Keratinocyte (primary cell): ENCODE measurements around the gene ADAM30. TPM values are rescaled to one million over a fixed set of nuclear protein-coding genes. Genes with fewer than 3 reads are reported as not detected.

Experiments used
- DNase-seq: peaks from one replicate; pipeline ENCODE4 v3.0.0-alpha.2; 2011; ENCODE audit warnings: low read depth, missing footprints, low spot score
- FAIRE-seq: peaks from 2 replicates; lab custom pipeline; 2011; peaks lifted over from hg19 to GRCh38; lab: Jason Lieb, UNC
- H2AFZ ChIP-seq: 2 replicates; pipeline ENCODE4 v1.6.0; 2012; ENCODE audit warnings: low read length, control low read depth, inconsistent platforms; ENCODE audit not compliant: control insufficient read depth
- H3K27ac ChIP-seq: 2 replicates; pipeline ENCODE4 v1.5.1; 2011; ENCODE audit warnings: low read length; ENCODE audit not compliant: control insufficient read depth, insufficient read depth
- H3K27me3 ChIP-seq: 3 replicates; pipeline ENCODE4 v1.6.0; 2011; ENCODE audit warnings: low read length; ENCODE audit not compliant: control insufficient read depth, insufficient read depth; ENCODE audit errors: extremely low read depth
- H3K36me3 ChIP-seq, 2 experiments: 2 replicates in 1 of 2; 3 replicates in 1 of 2; pipeline ENCODE4 v1.5.1; 2011; ENCODE audit warnings: low read length in 2 of 2, mild to moderate bottlenecking in 1 of 2; ENCODE audit not compliant: control insufficient read depth in 2 of 2, insufficient read depth in 2 of 2; ENCODE audit errors: extremely low read depth in 1 of 2
- H3K4me1 ChIP-seq: 3 replicates; pipeline ENCODE4 v1.5.1; 2011; ENCODE audit warnings: low read length; ENCODE audit not compliant: control insufficient read depth, insufficient read depth; ENCODE audit errors: extremely low read depth
- H3K4me2 ChIP-seq: 3 replicates; pipeline ENCODE4 v1.6.0; 2011; ENCODE audit warnings: low read depth, low read length; ENCODE audit not compliant: control insufficient read depth, insufficient read depth; ENCODE audit errors: extremely low read depth
- H3K4me3 ChIP-seq, 3 experiments: fragments of 200-600 bp in 1 of 3; sonication (generic) in 1 of 3; 2 replicates in 2 of 3; 3 replicates in 1 of 3; pipeline ENCODE4 v1.5.1; 2011 to 2016; ENCODE audit warnings: low read length in 3 of 3, mild to moderate bottlenecking in 3 of 3, control low read depth in 2 of 3, inconsistent platforms in 1 of 3, low read depth in 1 of 3, mixed read lengths in 1 of 3, mixed run types in 1 of 3, moderate library complexity in 1 of 3; ENCODE audit not compliant: control insufficient read depth in 2 of 3, insufficient read depth in 2 of 3; ENCODE audit errors: extremely low read depth in 1 of 3
- H3K79me2 ChIP-seq: 2 replicates; pipeline ENCODE4 v1.6.0; 2012; ENCODE audit warnings: low read length; ENCODE audit not compliant: control insufficient read depth, insufficient read depth
- H3K9ac ChIP-seq: 3 replicates; pipeline ENCODE4 v1.6.0; 2011; ENCODE audit warnings: low read length; ENCODE audit not compliant: control insufficient read depth, insufficient read depth; ENCODE audit errors: extremely low read depth
- H3K9me1 ChIP-seq: 3 replicates; pipeline ENCODE4 v1.6.0; 2011; ENCODE audit warnings: low read length; ENCODE audit not compliant: control insufficient read depth, insufficient read depth; ENCODE audit errors: extremely low read depth
- H3K9me3 ChIP-seq: 2 replicates; pipeline ENCODE4 v1.5.1; 2012; ENCODE audit warnings: low read depth, low read length; ENCODE audit not compliant: control insufficient read depth
- H4K20me1 ChIP-seq: 3 replicates; pipeline ENCODE4 v1.6.0; 2011; ENCODE audit warnings: low read length; ENCODE audit not compliant: control insufficient read depth, insufficient read depth; ENCODE audit errors: extremely low read depth
- EZH2 ChIP-seq: IDR thresholded peaks from one replicate; pipeline ENCODE4 v1.6.1; 2012; ENCODE audit warnings: inconsistent platforms, mild to moderate bottlenecking, low read length, moderate library complexity
- dilution Hi-C: fragments of 300-500 bp; cut with MboI; formaldehyde crosslinking; loops from one replicate; pipeline ENCODE4 v1.7.0; 2020; ENCODE audit warnings: low sequenced_read_pairs; ENCODE audit not compliant: extremely low pct_ligation_motif_present
- polyA plus RNA-seq, 5 experiments: library from polyadenylated mRNA; depleted of rRNA in 3 of 5; stranded (reverse) in 3 of 5; stranded (forward) in 1 of 5; unstranded in 1 of 5; fragments of >200 nt; gene quantifications; 1 replicate in 1 of 5; 2 replicates in 3 of 5; 3 replicates in 1 of 5; pipeline versions ENCODE4 v1.2.1 to v1.2.3, GENCODE V29; 2011 to 2012; ENCODE audit warnings: missing spikeins in 2 of 5, low read depth in 1 of 5, low replicate concordance in 1 of 5
- TF ChIP-seq, protein P1 (sequence below), 3 experiments: IDR thresholded peaks in 1 of 3; conservative IDR thresholded peaks in 1 of 3; optimal IDR thresholded peaks in 1 of 3; 2 replicates in 2 of 3; 3 replicates in 1 of 3; pipeline versions ENCODE3 to v1.5.1; 2011; ENCODE audit warnings: low read length in 3 of 3, mild to moderate bottlenecking in 3 of 3, moderate library complexity in 2 of 3, control low read depth in 1 of 3, inconsistent platforms in 1 of 3; ENCODE audit not compliant: insufficient read depth in 2 of 3; ENCODE audit errors: extremely low read depth in 1 of 3

ADAM30 gene
- polyA plus RNA-seq, 1 donor (not counting 4 experiments of a cell fraction or from before 2014, with no cell fraction given) = not detected

- H3K9me1 ChIP-seq = no peaks in the 10 kb centered on the region
- H2AFZ ChIP-seq = no peak overlapping the region
- H3K9me3 ChIP-seq = no peaks in the 10 kb centered on the region
- H3K4me3 ChIP-seq = no peak overlapping the region
- TF ChIP-seq, protein P1, sequence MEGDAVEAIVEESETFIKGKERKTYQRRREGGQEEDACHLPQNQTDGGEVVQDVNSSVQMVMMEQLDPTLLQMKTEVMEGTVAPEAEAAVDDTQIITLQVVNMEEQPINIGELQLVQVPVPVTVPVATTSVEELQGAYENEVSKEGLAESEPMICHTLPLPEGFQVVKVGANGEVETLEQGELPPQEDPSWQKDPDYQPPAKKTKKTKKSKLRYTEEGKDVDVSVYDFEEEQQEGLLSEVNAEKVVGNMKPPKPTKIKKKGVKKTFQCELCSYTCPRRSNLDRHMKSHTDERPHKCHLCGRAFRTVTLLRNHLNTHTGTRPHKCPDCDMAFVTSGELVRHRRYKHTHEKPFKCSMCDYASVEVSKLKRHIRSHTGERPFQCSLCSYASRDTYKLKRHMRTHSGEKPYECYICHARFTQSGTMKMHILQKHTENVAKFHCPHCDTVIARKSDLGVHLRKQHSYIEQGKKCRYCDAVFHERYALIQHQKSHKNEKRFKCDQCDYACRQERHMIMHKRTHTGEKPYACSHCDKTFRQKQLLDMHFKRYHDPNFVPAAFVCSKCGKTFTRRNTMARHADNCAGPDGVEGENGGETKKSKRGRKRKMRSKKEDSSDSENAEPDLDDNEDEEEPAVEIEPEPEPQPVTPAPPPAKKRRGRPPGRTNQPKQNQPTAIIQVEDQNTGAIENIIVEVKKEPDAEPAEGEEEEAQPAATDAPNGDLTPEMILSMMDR (optimal IDR thresholded peaks at IDR 0.05 in 1 of 3, IDR thresholded peaks at IDR 0.05 in 1 of 3, conservative IDR thresholded peaks at IDR 0.05 in 1 of 3; ENCODE audit: extremely low read depth in 1 of 3, insufficient read depth in 2 of 3, low read length in 3 of 3) = no peak
- TF ChIP-seq EZH2 = no peak
- no peak for DNase-seq
- dilution Hi-C loops = no loop called here
- no peak overlapping the region for H3K4me2 ChIP-seq
- no peaks in the 10 kb centered on the region for H4K20me1 ChIP-seq
- no peaks in the 10 kb centered on the region for H3K79me2 ChIP-seq
- no peak overlapping the region for H3K9ac ChIP-seq
- H3K4me1 ChIP-seq = no peaks in the 10 kb centered on the region
- peaks cover 7% of the 10 kb centered on the region for H3K27me3 ChIP-seq
- no peak overlapping the region for H3K27ac ChIP-seq
- FAIRE-seq = no peak
- H3K36me3 ChIP-seq = no peaks in the 10 kb centered on the region
Measured at GRCh38 chr1:119882132-119883049, 13.9 kb downstream of the ADAM30 start.

- dilution Hi-C loops = no loop called here
- FAIRE-seq = no peak
- H3K9me3 ChIP-seq = no peaks in the 10 kb centered on the region
Measured at GRCh38 chr1:119879510-119880434, 16.5 kb downstream of the ADAM30 start.

More at GRCh38 chr1:119879510-119880434, 16.5 kb downstream of the ADAM30 start:
- no peaks in the 10 kb centered on the region for H3K4me1 ChIP-seq
- H3K36me3 ChIP-seq = no peaks in the 10 kb centered on the region
- no peak overlapping the region for H3K4me2 ChIP-seq
- no peak overlapping the region for H3K9ac ChIP-seq
- no peak overlapping the region for H3K4me3 ChIP-seq
- no peak overlapping the region for H2AFZ ChIP-seq
- H3K79me2 ChIP-seq = no peaks in the 10 kb centered on the region
- no peaks in the 10 kb centered on the region for H3K27me3 ChIP-seq
- no peaks in the 10 kb centered on the region for H4K20me1 ChIP-seq
- TF ChIP-seq, protein P1 (optimal IDR thresholded peaks at IDR 0.05 in 1 of 3, IDR thresholded peaks at IDR 0.05 in 1 of 3, conservative IDR thresholded peaks at IDR 0.05 in 1 of 3; ENCODE audit: extremely low read depth in 1 of 3, insufficient read depth in 2 of 3, low read length in 3 of 3) = no peak
- TF ChIP-seq EZH2 = no peak
- H3K9me1 ChIP-seq = no peaks in the 10 kb centered on the region
- H3K27ac ChIP-seq = no peak overlapping the region
- DNase-seq = no peak
